Measurements from ENCODE around the gene MAGEB17. TPM values are rescaled to one million over a fixed set of nuclear protein-coding genes. Genes with fewer than 3 reads are reported as not detected.
A peak's percentile ranks its signal among the peaks of the same experiment; 100 is the strongest.

MAGEB17 gene
- total RNA-seq, 1 experiment from 2014 or later = not detected

DNA sequence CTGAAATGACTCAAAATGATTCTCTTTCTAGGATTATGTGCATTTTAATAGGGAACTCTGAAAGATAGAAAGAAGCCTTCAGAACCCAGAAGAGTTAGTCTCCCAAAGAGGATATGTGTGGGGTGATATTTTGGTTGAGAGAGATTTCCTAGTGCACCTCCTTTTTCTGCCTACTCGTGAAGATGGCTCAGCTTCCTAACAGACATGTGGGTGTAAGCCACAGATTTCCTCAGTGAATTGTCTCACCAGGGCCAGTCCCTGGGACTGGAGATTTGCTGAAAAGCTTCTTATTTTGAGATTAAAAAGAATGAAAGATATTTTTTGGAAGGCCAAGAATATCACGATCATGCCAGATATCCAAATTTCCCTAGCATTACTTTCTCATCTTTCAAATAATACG, 42.8 kb downstream of the MAGEB17 start:
- DNase-seq (ENCODE audit: low read depth) = no peak

DNA sequence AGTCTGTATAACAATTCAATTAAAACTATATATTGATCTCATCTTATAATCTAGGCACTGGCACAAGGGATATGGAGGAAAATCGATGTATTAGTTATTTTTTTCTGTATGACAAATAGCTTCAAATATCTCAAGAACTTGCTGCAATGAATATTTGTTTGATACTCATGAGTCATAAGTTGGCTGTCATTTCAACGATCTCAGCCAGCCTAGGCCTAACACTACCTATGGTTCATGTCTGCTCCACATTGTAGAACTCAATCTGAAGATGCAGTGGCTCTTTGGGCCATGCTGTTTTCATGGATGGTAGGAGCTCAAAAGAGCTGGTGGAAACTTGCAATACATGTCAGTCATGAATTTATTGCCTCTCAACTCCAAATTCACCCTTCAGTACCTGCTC, 44.7 kb downstream of the MAGEB17 start:
- peak; percentile 15 for DNase-seq (ENCODE audit: low read depth)

DNA sequence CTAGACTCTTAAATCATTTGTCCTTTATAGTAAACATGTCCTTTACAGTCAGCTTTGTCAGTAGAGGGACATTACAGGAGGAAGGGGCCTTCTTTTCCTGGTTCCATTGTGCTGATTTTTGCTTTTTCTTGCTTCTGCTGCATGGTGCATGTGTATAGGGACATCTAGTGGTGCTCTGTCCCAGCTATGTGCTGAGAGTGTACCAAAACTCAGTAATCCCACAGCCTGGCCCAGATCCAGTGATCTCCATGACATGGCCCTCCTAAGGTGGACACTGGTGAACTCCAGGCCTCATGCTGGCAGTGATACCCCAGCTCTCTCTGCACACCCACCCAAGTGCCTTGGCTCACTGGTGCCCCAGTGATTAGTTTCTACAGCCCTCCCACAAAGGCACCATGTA, 45.2 kb downstream of the MAGEB17 start:
- DNase-seq (ENCODE audit: low read depth) = peak; percentile 40

DNA sequence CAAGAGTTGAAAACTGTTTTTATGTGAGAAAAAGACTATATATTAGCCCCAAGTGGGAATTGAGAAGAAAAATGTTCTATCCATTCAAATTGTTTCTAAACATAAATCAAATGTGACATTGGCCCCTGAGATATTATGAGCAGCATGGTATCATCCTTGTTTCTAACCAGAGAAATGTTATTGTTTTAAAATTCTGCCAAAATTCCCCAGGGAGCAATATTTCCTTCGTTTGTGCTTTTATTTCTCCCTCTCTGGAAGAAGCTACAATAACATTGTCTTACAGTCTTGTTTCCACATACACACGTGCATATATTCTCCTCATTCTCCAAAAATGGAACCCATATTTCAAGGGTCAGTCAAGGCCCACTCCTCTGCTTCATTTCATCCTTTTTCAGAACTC, 46.7 kb downstream of the MAGEB17 start:
- DNase-seq (ENCODE audit: low read depth) = no peak

DNA sequence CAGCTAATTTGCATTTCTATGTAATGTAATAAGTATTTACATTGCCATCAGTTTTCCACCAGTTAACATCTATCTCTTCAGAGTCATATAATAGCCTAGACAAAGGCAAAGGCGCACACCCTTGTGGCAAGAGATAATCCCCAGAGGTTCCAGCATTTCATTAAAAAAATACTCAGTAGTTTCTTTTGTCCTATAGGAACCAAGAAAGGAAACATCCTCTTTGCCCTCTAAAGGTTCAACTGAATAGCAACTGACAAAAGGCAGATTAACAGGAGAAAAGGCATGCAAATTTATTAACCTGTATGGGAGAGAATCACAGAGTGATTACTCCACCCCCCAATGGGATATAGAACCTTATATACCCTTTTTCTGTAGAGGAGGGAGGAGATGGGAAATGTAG, 48.4 kb downstream of the MAGEB17 start:
- DNase-seq (ENCODE audit: low read depth) = no peak

Other genes starting within 250 kb of the MAGEB17 start
- 0.20 and 0.60 TPM in 2 replicates for gene GRPR, start 43.9 kb upstream of the MAGEB17 start, total RNA-seq (2014; rRNA removed; shearing (Covaris generic))

Data from RPMI7951 (cell line).